Measurements from ENCODE around the gene INHBA.

Gene INHBA

DNA sequence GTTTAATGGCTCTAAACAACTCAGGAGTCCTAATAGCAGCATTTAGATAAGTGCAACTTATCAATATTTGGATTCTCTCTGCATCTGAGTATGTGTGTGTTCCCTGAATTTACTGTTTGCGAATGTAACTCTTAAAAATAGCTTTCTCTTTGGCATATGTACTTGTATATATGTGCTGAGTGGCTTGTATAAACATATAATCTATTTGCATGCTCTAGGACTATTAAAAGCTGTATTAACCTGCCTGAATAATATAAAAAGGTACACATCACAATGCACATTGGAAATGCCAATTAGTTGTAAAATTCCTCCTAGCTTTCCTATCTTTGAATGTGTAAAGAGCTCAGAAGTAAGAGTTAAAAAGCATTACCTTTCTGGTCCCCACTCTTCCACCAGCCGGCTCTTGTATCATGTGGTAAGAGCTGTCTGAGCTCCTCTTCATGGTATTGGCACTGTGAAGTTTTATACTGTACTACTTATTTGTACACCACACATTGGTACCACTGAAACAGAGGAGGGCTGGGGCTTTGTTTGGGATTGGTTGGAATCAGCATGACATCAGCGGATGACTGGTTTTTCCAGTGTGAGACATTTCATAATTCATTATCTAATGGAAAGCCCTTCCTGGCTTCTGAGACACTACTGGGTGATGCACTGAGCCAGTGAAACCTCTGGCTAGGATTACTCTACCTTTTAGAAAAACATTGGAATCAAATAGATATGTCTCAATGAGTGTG is at the start of gene INHBA:
Gene INHBA (minus strand): TSS at position 456 of the 737 bp plus-strand sequence. CDS start 2,716 bp downstream, outside the sequence.
- DNase-seq, result no peak

DNA sequence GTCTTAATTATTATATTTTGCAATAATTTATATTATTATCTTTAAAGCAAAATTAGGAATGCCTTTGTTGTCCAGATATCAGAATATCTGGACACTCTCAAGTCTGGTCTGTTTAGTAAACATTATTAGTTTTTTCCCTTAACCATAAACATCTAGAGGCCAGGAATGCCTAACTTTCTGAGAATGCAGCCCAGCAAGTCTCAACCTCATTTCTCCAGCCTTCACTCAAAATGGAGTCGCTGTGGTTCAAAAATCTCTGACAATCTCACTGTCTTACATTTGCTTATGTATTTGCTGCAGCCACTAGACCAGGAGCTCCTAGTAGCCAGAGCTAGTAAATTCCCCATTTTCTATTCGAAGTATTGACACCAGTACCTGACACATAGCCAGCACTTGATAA is 49.7 kb upstream of the INHBA start:
- no peak for DNase-seq

DNA sequence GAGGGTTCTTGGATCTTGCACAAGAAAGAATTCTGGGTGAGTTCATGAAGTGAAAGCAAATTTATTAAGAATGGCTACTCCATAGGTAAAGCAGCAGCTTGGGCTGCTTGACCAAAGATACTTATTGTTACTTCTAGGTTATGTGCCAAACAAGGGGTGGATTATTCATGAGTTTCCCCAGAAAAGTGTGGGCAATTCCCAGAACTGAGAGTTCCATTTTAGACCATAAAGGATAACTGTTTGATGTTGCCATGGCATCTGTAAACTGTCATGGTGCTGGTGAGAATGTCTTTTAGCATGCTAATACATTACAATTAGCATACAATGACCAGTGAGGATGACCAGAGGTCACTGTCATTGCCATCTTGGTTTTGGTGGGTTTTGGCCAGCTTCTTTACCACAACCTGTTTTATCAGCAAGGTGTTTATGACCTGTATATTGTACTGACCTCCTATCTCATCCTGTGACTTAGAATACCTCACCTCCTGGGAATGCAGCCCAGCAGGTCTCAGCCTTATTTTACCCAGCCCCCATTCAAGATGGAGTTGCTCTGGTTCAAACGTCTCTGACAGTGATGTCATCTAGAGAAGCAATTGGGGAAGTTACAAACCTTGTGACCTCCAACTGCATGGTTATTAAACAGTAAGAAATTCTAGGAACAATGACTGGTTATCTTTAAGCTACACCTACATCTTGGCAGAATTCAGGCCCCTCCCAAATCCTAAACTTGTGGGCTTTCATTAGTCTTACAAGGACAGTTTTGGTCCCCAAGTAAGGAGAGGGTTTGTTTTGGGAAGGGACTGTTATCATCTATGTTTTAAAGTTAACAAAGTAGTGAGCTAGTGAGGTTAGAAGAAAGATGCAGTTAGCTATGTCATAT is 48.0 kb upstream of the INHBA start:
- DNase-seq, result no peak

DNA sequence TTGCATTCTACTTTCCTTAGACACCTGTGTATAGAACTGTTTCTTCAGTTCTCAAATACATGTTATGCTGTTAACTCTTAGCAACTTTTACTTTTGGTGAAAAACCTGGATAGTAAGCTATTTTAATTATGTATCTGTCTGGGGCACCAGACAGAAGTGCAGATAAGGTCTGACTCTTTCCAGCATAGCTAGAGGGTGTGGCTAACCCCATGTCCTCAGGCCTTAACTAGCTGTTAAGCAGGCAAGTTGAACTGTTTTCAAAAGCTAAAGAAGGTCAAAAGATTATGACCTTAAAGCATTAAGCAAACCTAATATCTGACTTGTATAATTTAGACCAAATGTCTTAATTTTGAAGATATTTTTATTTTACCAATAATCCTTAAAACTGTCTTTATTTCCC is 45.1 kb upstream of the INHBA start:
- DNase-seq, result no peak

DNA sequence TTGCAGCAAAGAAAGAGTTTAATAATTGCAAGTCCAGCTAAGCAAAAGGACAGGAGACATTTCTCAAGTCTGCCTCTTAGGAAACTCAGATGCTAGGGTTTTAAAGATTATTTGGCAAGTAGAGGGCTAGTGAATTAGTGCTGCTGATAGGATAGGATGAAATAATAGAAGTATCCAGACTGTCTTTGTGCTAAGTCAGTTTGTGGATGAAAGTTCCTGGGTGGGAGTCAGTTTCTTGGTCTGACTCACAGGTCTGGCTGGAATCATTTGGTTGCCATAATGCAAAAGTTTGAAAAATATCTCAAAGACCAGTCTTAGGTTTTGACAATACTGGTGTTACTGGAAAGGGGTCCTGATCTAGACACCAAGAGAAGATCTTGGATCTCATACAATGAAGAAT is 42.6 kb upstream of the INHBA start:
- DNase-seq, result no peak

DNA sequence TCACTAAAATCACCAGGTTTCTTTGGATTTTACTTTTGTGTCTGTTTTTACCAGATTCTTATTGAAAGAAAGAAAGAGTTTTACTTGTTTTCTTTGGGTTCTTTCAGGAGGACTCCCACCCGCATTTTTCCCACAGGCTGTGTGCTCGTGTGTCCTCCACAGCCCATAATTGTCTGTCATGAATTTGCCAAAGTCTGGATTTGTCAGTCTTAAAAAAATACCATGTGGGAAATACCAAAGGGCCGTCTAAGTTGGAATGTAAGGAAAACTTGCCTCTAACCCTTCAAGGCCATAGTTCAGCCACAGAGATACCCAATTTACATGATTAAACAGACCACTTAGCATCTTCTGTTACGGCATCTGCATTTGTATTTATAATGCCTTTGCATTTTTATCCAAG is 41.3 kb upstream of the INHBA start:
- no peak for DNase-seq

DNA sequence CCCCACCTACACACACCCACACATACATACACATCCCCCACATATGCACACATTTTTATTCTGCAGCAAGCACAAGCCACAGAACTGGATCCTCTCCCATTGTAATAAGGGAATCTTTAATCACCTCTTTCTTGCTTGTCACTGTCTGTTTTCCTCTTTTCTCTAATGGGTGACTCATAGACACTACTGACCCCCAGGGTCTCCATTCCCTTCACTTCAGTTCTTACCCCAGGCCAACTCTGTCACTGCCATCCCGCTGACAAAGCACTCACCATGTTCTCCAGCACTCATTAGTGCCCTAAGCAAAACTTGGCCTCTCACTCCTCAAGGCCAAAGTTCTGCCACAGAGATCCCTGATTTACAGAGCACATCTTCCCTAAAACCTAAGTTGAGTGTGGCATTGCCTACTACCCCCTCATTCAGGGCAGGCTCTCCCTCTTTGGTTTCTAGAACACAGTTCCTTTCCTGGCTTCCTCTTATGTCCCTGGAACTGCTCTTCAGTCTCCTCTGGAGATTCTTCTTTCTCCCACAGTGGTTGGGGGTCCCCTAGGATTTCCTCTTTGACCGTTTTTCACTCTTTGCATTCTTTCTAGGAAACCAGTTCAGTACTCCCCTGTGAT is 39.6 kb upstream of the INHBA start:
- no peak for DNase-seq

DNA sequence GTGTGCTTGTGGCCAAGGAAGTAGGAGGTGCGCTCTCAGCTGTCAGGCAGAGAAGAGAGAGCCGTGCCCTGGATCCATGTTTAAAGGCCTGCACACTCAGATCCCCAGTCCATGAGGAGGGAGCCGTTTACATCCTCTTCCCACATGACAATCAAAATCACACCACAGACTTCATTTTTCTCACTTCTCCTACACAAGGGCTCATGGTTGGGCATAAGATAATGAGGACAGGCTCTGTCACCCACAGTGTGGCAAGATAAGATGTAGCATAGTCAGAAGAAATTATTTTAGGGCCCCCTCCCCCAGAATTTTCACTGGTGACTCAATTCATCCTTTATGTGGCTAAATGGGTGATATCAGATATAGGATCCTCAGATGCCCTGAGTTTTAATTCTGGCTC is 35.9 kb upstream of the INHBA start:
- no peak for DNase-seq

DNA sequence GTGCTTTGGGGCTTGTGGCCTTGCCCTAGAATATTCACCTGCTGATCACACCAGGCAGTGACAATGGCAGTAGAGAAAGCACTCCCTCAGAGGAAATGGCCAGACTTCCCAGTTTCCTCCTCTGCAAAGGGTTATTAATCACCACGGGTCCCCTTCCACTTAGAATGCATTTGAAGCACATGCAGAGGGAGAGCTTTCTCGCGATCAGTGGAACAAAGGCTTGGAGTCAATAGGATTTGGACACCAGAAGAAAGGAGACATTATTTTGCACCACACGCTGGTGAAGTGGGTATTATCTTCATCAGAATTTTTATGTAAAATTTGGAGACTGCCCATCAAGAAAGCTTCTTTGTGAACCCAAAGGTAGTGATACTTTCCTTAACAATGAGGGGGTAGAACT is 35.4 kb upstream of the INHBA start:
- DNase-seq, result no peak

DNA sequence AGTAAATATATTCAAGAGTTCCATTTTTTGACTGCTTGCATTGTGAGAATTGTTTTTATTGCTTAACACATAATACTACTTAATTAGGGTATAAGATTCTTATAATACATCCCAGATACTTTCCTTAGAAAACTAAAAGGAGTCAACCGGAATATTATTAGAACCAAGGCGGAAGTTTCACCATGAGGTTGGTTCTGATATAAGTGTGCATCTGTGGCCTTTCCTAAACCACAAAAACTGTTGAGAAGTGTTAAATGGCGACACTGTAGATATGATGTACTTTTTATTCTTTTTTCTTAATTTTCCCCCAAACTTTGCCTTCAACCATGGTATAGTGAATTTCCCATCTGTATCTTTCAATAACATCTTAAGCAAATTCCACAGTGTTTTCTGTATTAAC is 32.3 kb upstream of the INHBA start:
- DNase-seq, result no peak

DNA sequence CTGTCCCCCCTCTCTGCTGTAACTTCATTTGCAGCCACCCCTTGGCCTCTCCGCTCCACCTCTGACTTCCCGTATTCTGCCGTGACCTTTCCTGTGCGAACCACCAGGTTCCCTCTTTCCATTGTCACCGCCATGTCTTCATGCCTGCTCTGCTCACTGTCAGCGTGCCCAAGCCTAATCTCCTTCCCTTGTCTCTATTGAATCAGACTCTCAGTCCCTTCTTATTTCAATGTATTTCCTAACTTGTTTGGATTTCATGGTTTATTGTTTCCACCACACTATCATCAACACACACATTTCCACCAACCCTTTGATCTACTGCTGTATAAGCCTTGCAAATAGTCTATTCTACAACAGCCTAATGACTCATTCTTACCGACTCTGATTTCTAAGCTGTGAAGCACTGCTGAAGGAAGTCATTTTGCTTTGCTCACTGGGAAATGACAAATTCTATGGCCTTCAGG is 30.0 kb upstream of the INHBA start:
- DNase-seq, result no peak

DNA sequence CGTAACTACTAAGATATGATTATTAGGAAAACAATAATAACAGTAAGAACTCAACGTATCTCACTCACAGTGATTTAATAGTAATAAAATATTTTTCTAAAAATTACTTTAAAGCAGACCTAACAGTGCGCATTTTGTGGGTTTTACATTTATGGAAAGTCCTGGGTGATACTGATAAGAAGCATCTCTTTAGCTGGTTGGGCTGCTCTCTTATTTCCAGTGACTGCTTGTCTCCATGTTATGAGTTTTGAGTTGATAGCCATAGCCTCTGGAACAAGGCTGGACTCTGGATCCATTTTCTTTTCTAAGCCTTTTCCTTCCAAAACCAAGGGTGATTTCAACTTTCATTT is 29.5 kb upstream of the INHBA start:
- no peak for DNase-seq

DNA sequence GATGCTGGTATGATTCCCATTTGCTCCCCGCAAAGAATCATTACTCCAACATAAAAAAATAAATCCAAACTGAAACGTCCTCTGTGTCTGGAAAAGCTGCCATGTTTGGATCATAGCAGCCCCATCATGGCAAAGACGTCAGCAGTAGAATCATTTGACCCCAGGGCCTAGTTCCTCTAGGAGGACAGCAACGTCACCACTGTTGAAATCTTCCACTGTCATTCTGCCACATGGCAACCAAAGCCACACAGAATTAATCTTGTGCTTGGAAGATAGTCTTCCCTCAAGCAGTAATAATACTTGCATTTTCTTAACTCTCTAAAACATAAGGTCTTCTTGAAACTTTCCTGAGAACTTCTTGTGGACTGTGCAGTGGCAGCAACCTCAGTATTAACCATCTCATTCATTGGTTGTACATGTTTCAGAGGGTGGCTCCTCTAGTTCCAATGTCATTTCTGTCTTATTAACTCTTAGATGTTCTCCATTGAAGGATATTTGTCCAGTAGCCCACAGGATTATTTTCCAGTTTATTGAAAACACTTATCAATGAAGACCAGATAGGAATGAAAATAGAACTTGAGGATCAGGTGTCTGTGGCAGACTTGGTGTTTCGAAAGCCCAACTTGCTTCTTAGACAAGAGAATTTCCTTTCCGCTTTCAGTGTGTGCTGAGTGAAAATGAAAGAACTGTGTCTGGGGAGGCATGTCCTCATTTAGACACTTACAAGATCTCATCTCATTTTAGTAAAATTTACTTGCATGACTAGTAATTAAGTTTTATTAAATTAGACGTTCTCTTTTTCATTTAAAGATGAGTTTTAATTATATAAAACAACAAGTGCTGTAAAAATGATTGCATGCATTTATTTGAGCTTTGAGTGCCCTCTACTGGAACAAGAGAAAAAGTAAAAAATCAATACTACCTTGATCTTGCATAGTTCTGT is 28.9 kb upstream of the INHBA start:
- DNase-seq, result no peak

DNA sequence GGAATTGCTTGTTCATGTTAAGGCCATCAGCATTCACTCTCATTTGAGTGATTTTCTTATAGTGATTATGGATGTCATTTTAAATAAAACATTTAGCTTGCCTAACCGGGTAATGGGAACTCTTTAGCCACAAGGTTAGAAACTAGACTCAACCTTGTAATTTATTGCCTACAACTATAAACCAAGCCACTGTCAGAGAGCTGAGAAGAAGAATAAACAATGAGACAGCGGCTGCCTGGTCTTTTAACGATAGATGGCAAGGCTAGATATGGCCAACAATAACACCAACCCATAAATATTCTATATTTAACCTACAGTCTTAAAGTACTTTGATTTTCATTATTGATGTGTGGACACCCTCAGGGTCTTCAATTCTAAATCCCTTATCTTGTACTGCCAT is 27.8 kb upstream of the INHBA start:
- no peak for DNase-seq

DNA sequence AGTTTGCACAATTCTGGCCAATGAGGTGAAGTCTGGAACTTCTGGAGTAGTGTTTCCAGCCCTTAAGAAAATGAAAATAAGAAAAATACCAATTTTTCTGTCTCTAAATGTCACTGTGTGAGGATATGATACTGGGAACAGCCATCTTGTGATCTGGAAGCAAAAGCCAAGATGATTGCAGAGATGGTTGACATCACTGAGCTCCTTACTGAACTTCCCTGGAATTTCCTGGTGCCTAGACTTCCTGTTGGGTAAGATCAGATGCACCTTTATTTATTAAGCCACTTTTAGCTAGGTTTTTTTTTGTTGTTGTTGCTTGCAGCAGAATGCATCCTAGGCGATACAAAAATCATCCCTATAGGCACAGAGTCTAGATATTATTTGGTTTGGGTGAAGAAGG is 27.3 kb upstream of the INHBA start:
- DNase-seq, result no peak

DNA sequence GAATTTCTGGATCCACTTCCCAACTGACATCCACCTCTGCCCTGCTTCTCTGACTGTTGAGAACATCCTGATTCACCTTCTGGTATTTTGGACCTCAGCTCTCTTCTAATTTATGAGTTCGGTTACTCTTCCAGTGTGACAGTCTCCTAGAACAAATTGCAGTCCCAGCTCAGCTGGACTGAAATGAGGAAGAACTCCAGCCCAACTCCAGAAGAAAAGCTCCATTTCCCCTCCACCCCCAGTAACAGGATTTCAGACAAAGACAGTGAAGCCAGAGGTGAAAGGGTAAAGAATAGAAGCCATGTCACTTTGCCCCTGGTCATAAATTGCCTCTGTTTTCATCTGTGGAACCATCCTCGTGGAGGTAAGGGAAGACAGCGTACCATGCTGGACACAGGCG is 26.2 kb upstream of the INHBA start:
- DNase-seq, result no peak

DNA sequence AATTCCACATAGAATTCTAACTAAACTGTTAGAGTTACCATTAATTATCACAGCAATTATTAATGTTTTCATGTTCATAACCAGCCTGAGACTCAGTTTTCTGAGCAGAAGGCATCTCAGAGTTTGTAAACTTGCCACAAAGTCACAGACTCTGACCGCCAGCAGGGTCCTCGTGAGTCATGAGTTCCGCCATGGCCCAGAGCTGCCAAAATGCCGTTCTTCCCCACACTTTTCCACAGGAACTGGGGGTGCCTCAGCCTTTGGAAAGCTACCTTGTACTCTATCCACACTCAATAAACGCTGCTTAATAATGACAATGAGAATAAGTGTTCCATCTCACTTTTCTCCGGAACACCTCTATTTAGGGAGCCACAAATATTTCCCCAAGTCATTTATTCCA is 22.1 kb upstream of the INHBA start:
- no peak for DNase-seq

DNA sequence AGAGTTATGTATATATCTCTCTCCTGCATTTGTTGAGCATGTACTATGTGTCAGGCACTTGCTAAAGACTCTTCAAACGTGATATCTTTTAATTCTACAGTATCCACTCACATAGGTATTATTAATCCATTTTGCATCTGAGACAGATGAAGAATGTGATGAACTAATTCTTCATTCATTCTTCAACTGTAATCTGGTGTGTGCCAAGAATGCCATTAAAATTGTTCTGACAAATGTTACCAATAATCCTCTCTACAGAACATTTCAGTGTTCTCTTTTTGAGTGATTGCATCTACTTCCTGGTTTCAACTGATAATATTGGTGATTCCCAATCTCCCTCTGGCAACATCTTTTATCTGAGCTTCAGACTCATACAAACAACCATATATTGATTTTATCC is 18.0 kb upstream of the INHBA start:
- DNase-seq, result no peak

DNA sequence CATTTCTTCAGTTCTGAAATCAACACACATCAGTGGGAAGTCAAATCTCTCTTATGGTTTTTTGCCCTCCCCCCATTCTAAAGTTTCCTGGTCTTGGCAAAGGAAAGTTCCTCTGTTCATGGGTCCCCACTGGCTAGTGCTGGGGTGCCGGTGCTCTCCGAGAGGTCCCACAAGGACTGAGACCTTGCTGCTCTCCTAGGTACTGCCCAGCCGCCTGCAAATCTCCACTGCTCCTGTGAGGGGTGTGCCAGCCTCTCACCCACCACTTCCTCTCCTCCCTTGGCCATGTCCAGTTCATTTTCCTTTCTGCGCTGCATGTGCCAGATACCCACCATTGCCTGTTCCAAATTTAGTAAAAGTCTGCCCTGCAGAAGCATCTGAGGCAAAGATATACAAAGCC is 17.2 kb upstream of the INHBA start:
- DNase-seq, result no peak

DNA sequence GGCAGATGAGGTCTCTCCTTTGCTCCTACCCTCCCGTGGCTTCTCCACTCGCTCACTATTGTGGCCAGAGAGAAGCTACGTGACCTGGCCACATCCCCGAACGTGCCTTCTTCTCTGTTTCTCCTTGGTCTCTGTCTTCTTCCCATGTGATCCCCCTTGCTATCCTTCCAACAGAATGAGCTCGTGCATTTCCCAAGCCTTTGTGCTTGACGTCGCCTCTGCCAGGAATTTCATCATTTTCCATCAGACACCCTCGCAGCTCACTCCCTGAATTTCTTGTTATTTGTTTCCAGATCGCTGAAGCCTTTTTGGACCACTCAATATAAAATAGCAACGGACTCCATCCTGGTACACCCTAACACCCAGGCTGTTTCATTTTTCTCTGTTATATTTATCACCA is 13.8 kb upstream of the INHBA start:
- no peak for DNase-seq

DNA sequence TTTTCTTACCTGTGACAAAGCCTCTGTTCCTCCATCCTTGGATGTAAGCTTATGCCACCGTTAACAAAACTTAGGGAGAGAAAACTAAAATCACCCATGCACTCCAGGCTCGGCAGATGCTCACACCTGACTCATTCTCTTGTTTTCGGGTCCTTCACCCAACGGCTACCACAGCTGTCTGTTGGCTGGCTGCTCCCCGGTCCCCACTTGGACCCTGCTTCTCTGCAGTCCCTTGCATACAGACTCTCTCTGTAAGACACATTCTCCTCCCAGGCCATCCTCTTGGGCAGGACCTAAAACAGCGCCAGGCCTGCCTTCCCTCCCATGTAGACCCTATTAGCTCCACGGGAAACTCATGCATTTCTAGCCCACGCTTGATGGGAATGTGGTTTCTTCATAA is 12.1 kb upstream of the INHBA start:
- DNase-seq, result no peak

DNA sequence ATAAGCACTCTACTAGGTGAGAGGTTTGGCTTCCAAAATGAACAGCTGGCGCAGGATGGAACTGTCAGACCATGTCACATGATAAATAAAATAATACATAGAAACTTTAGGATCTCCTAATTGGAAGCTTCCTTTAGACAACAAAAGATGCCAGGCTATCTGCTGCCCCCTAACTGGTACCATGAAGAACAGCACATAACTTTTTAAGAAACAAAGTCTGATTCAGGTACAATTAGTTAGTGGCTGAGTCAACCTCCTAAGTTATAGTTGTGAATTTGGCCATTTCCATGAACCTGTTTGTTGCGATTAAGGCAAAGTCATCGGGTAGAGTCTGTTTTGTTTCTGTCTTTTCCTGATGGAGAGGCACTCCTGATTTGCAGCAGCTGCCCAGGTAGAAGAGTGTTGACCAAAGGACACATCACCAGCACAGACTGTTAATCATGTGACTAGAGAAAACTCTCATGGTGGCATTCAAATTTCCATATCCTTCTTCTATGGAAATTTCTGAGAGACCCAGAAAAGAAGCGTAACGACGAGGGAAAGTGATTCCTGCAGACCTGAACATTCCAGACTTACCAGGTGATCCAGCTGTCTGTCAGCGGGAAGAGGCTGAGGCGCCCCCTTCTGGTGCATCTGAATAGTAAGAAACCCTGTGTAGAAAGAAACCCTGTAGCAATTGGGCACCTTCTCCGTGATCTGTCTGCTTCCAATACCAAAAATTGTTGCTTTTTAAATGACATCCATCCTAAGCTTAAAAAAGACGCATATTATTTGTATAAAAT is 8.6 kb upstream of the INHBA start:
- DNase-seq, result no peak

Data from activated CD4-positive, alpha-beta T cell treated with anti-CD3 and anti-CD28 coated beads for 4 hours (primary cell).